Trophoblast cell (in vitro differentiated cells and primary cell): Measurements from ENCODE around the gene PM20D1.

Experiments
- DNase-seq, 2 donors: peaks; one replicate each; pipeline ENCODE4 v3.0.0-alpha.2; 2016
- H2AFZ ChIP-seq: 2 replicates; pipeline ENCODE4 v1.6.1; 2013; ENCODE audit warnings: low read length, moderate library complexity, mild to moderate bottlenecking; ENCODE audit not compliant: insufficient read depth, poor library complexity
- H2AK5ac ChIP-seq: 2 replicates; pipeline ENCODE4 v1.6.1; 2013; ENCODE audit warnings: mild to moderate bottlenecking, low read length
- H2BK120ac ChIP-seq: 2 replicates; pipeline ENCODE4 v1.6.1; 2013; ENCODE audit warnings: low read length, mild to moderate bottlenecking, moderate library complexity; ENCODE audit not compliant: insufficient read depth, poor library complexity
- H2BK12ac ChIP-seq: 2 replicates; pipeline ENCODE4 v1.6.1; 2013; ENCODE audit warnings: mild to moderate bottlenecking, low read length, moderate library complexity
- H2BK5ac ChIP-seq: 2 replicates; pipeline ENCODE4 v1.6.1; 2013; ENCODE audit warnings: low read length, low read depth, moderate library complexity, mild to moderate bottlenecking; ENCODE audit not compliant: poor library complexity
- H3K14ac ChIP-seq: 2 replicates; pipeline ENCODE4 v1.6.1; 2013; ENCODE audit warnings: mild to moderate bottlenecking, low read length
- H3K18ac ChIP-seq: 2 replicates; pipeline ENCODE4 v1.6.1; 2013; ENCODE audit warnings: mild to moderate bottlenecking, low read length
- H3K23ac ChIP-seq: 2 replicates; pipeline ENCODE4 v1.6.1; 2013; ENCODE audit warnings: low read length
- H3K27ac ChIP-seq: 2 replicates; pipeline ENCODE4 v1.5.1; 2013; ENCODE audit warnings: low read depth, mild to moderate bottlenecking, inconsistent platforms, low read length, moderate library complexity
- H3K27me3 ChIP-seq: 2 replicates; pipeline ENCODE4 v1.6.1; 2013; ENCODE audit warnings: inconsistent platforms, mild to moderate bottlenecking, low read length, moderate library complexity; ENCODE audit not compliant: insufficient read depth
- H3K36me3 ChIP-seq, 2 experiments: 1 replicate in 1 of 2; 2 replicates in 1 of 2; pipeline ENCODE4 v1.6.1; 2013; ENCODE audit warnings: low read length in 2 of 2, mild to moderate bottlenecking in 2 of 2, moderate library complexity in 1 of 2; ENCODE audit not compliant: insufficient read depth in 2 of 2, control insufficient read depth in 1 of 2
- H3K4ac ChIP-seq: 2 replicates; pipeline ENCODE4 v1.6.1; 2013; ENCODE audit warnings: low read depth, mild to moderate bottlenecking, low read length, moderate library complexity
- H3K4me1 ChIP-seq, 2 experiments: 1 replicate in 1 of 2; 2 replicates in 1 of 2; pipeline ENCODE4 v1.6.1; 2013; ENCODE audit warnings: low read length in 2 of 2, mild to moderate bottlenecking in 2 of 2, moderate library complexity in 1 of 2; ENCODE audit not compliant: insufficient read depth in 2 of 2, control insufficient read depth in 1 of 2
- H3K4me2 ChIP-seq: 2 replicates; pipeline ENCODE4 v1.6.1; 2013; ENCODE audit warnings: inconsistent platforms, mild to moderate bottlenecking, low read length, moderate library complexity
- H3K4me3 ChIP-seq: 2 replicates; pipeline ENCODE4 v1.5.1; 2013; ENCODE audit warnings: mild to moderate bottlenecking, low read depth, low read length, inconsistent platforms
- H3K79me1 ChIP-seq: one replicate; pipeline ENCODE4 v1.6.1; 2013; ENCODE audit warnings: low read length
- H3K79me2 ChIP-seq: 2 replicates; pipeline ENCODE4 v1.6.1; 2013; ENCODE audit warnings: low read length, mild to moderate bottlenecking; ENCODE audit not compliant: control insufficient read depth, insufficient read depth, poor library complexity
- H3K9ac ChIP-seq: 2 replicates; pipeline ENCODE4 v1.6.1; 2013; ENCODE audit warnings: mild to moderate bottlenecking, low read length
- H3K9me3 ChIP-seq: 2 replicates; pipeline ENCODE4 v1.6.1; 2013; ENCODE audit warnings: low read depth, mild to moderate bottlenecking, control low read depth, inconsistent platforms, low read length; ENCODE audit not compliant: insufficient read depth
- H4K12ac ChIP-seq: 2 replicates; pipeline ENCODE4 v1.6.1; 2013; ENCODE audit warnings: low read depth, mild to moderate bottlenecking, low read length, moderate library complexity
- H4K8ac ChIP-seq: 2 replicates; pipeline ENCODE4 v1.6.1; 2013; ENCODE audit warnings: low read depth, mild to moderate bottlenecking, low read length, moderate library complexity
- H4K91ac ChIP-seq: one replicate; pipeline ENCODE4 v1.6.1; 2013; ENCODE audit warnings: low read depth, mild to moderate bottlenecking, low read length, moderate library complexity
- WGBS: extraction: QIAGEN DNeasy Blood & Tissue Kit; methylation state at CpG from one replicate; pipeline ENCODE4 v1.1.7; 2013; ENCODE audit warnings: missing lambda C conversion rate; ENCODE audit not compliant: insufficient read length, insufficient coverage; ENCODE audit errors: extremely low coverage; 5-methylcytosine and 5-hydroxymethylcytosine counted together

PM20D1 gene

GRCh38 chr1:205787287-205787916 lies 62.5 kb downstream of the PM20D1 start:
- no peak overlapping the region for H3K23ac ChIP-seq
- no peak overlapping the region for H2AFZ ChIP-seq
- H3K4ac ChIP-seq = no peak overlapping the region
- no peak overlapping the region for H2AK5ac ChIP-seq
- no peak overlapping the region for H4K91ac ChIP-seq
- H3K9me3 ChIP-seq = no peaks in the 10 kb centered on the region
- H2BK5ac ChIP-seq = no peak overlapping the region
- no peak overlapping the region for H4K8ac ChIP-seq
- H3K27ac ChIP-seq = no peak overlapping the region
- H3K79me2 ChIP-seq = no peaks in the 10 kb centered on the region
- no peak overlapping the region for H2BK120ac ChIP-seq
- H3K4me2 ChIP-seq = no peak overlapping the region
- no peaks in the 10 kb centered on the region for H3K36me3 ChIP-seq
- H3K27me3 ChIP-seq = no peaks in the 10 kb centered on the region
- H3K4me3 ChIP-seq = no peak overlapping the region
- H3K18ac ChIP-seq = no peak overlapping the region
- no peak overlapping the region for H4K12ac ChIP-seq
- no peak overlapping the region for H3K14ac ChIP-seq
- no peaks in the 10 kb centered on the region for H3K79me1 ChIP-seq
- no peak for DNase-seq
- H3K4me1 ChIP-seq = no peaks in the 10 kb centered on the region
- WGBS = no CpG with 5 or more reads among the region's 10 CpGs
- no peak overlapping the region for H3K9ac ChIP-seq
- no peak overlapping the region for H2BK12ac ChIP-seq

- Histone ChIP-seq H3K79me1 (no peaks in the 10 kb centered on the region), H3K14ac (no peak overlapping the region), H2BK12ac (no peak overlapping the region), H4K8ac (no peak overlapping the region), H4K12ac (no peak overlapping the region), H3K4me2 (no peak overlapping the region), H3K9ac (no peak overlapping the region), H3K27ac (no peak overlapping the region), H3K4me1 (no peaks in the 10 kb centered on the region), H4K91ac (no peak overlapping the region), H3K36me3 (no peaks in the 10 kb centered on the region), H3K4me3 (no peak overlapping the region), H3K23ac (no peak overlapping the region), H2BK120ac (no peak overlapping the region), H2AFZ (no peak overlapping the region), H3K4ac (no peak overlapping the region), H2AK5ac (no peak overlapping the region), H3K18ac (no peak overlapping the region), H3K9me3 (no peaks in the 10 kb centered on the region), H3K79me2 (no peaks in the 10 kb centered on the region), H3K27me3 (no peaks in the 10 kb centered on the region), H2BK5ac (no peak overlapping the region)
- WGBS = no CpG with 5 or more reads among the region's 4 CpGs
- no peak for DNase-seq
Measured at GRCh38 chr1:205786601-205787000, 63.3 kb downstream of the PM20D1 start.

GRCh38 chr1:205785446-205785845 lies 64.5 kb downstream of the PM20D1 start:
- no peak overlapping the region for H3K9ac ChIP-seq
- no peak overlapping the region for H2AK5ac ChIP-seq
- no peak overlapping the region for H2AFZ ChIP-seq
- no peak overlapping the region for H4K91ac ChIP-seq
- H2BK5ac ChIP-seq = no peak overlapping the region
- no peak overlapping the region for H3K18ac ChIP-seq
- H3K36me3 ChIP-seq = no peaks in the 10 kb centered on the region
- no peak overlapping the region for H3K14ac ChIP-seq
- H3K23ac ChIP-seq = no peak overlapping the region
- no peaks in the 10 kb centered on the region for H3K79me1 ChIP-seq
- no peaks in the 10 kb centered on the region for H3K27me3 ChIP-seq
- no peak overlapping the region for H4K12ac ChIP-seq
- no peaks in the 10 kb centered on the region for H3K9me3 ChIP-seq
- WGBS = no CpG with 5 or more reads among the region's 9 CpGs
- no peak overlapping the region for H2BK120ac ChIP-seq
- DNase-seq = no peak
- no peak overlapping the region for H3K4me3 ChIP-seq
- H3K4me2 ChIP-seq = no peak overlapping the region
- no peaks in the 10 kb centered on the region for H3K4me1 ChIP-seq
- H4K8ac ChIP-seq = no peak overlapping the region
- H3K79me2 ChIP-seq = no peaks in the 10 kb centered on the region
- no peak overlapping the region for H3K4ac ChIP-seq
- no peak overlapping the region for H2BK12ac ChIP-seq
- H3K27ac ChIP-seq = no peak overlapping the region

GRCh38 chr1:205783904-205784303 lies 66.0 kb downstream of the PM20D1 start:
- no CpG with 5 or more reads among the region's 4 CpGs for WGBS
- Histone ChIP-seq H3K79me1 (no peaks in the 10 kb centered on the region), H3K27me3 (no peaks in the 10 kb centered on the region), H2BK12ac (no peak overlapping the region), H3K27ac (no peak overlapping the region), H3K4me3 (no peak overlapping the region), H2AFZ (no peak overlapping the region), H3K79me2 (no peaks in the 10 kb centered on the region), H2AK5ac (no peak overlapping the region), H3K23ac (no peak overlapping the region), H3K4me1 (no peaks in the 10 kb centered on the region), H3K36me3 (no peaks in the 10 kb centered on the region), H3K4ac (no peak overlapping the region), H2BK5ac (no peak overlapping the region), H4K8ac (no peak overlapping the region), H2BK120ac (no peak overlapping the region), H3K9me3 (no peaks in the 10 kb centered on the region), H3K9ac (no peak overlapping the region), H3K14ac (no peak overlapping the region), H4K12ac (no peak overlapping the region), H3K18ac (no peak overlapping the region), H3K4me2 (no peak overlapping the region), H4K91ac (no peak overlapping the region)
- no peak for DNase-seq
